SIG-M5 (cell line): ENCODE results near the gene MPP4.

ENCODE experiments used
- DNase-seq: peaks from one replicate; lab custom pipeline; 2025; lab: John Stamatoyannopoulos, UW

Gene MPP4

GRCh38 chr2:201698588-201699226 lies at the start of gene MPP4:
MPP4 (minus strand) TSS chr2:201698644; CDS start chr2:201693954, 4,690 bp downstream.
- no peak for DNase-seq

- no peak for DNase-seq
These were observed 48.1 kb upstream of the MPP4 start for GRCh38 chr2:201746551-201746950.

GRCh38 chr2:201735486-201735885 lies 37.0 kb upstream of the MPP4 start:
- no peak for DNase-seq

GRCh38 chr2:201734111-201734510 lies 35.7 kb upstream of the MPP4 start:
- DNase-seq, result no peak

- no peak for DNase-seq
These were observed 35.1 kb upstream of the MPP4 start for GRCh38 chr2:201733544-201733943.

GRCh38 chr2:201730651-201731285 lies 32.3 kb upstream of the MPP4 start:
- no peak for DNase-seq

GRCh38 chr2:201715459-201715858 lies 17.0 kb upstream of the MPP4 start:
- no peak for DNase-seq

- no peak for DNase-seq
These were observed 14.3 kb upstream of the MPP4 start for GRCh38 chr2:201712726-201713125.

- no peak for DNase-seq
These were observed 11.3 kb upstream of the MPP4 start for GRCh38 chr2:201709747-201710146.

GRCh38 chr2:201709049-201709448 lies 10.6 kb upstream of the MPP4 start:
- no peak for DNase-seq

- DNase-seq, result no peak
These were observed 9.3 kb upstream of the MPP4 start for GRCh38 chr2:201707753-201708152.

- no peak for DNase-seq
These were observed 8.7 kb upstream of the MPP4 start for GRCh38 chr2:201707142-201707541.

- no peak for DNase-seq
These were observed 6.1 kb upstream of the MPP4 start for GRCh38 chr2:201704536-201704935.

GRCh38 chr2:201701646-201702045 lies 3.2 kb upstream of the MPP4 start:
- DNase-seq, result no peak

GRCh38 chr2:201699416-201699815 lies 972 bp upstream of the MPP4 start:
- no peak for DNase-seq

GRCh38 chr2:201697899-201698298 lies 545 bp downstream of the MPP4 start:
- no peak for DNase-seq

GRCh38 chr2:201696151-201696659 lies 2.2 kb downstream of the MPP4 start:
- DNase-seq, result no peak

GRCh38 chr2:201685156-201685555 lies 13.3 kb downstream of the MPP4 start:
- no peak for DNase-seq

- DNase-seq, result no peak
These were observed 17.7 kb downstream of the MPP4 start for GRCh38 chr2:201680743-201681142.

- DNase-seq, result no peak
These were observed 20.0 kb downstream of the MPP4 start for GRCh38 chr2:201678401-201678800.

- DNase-seq, result no peak
These were observed 23.0 kb downstream of the MPP4 start for GRCh38 chr2:201675454-201675853.

GRCh38 chr2:201674794-201675193 lies 23.6 kb downstream of the MPP4 start:
- DNase-seq, result no peak

GRCh38 chr2:201674298-201674697 lies 24.1 kb downstream of the MPP4 start:
- DNase-seq, result no peak

- DNase-seq, result no peak
These were observed 24.9 kb downstream of the MPP4 start for GRCh38 chr2:201673546-201673945.
